WTC11 (cell line): Measurements from ENCODE around the gene TPSAB1. TPM values are rescaled to one million over a fixed set of nuclear protein-coding genes. Genes with fewer than 3 reads are reported as not detected.

ENCODE experiments used
- ATAC-seq: fragments of 200-7000 bp; cut with Tn5 transposase; 2 replicates; pipeline ENCODE4 v1.10.0; 2021; ENCODE audit warnings: mild to moderate bottlenecking, moderate library complexity
- CTCF ChIA-PET: fragments of 300-600 bp; sonication (Branson Sonifier 250); formaldehyde crosslinking; loops from one replicate; lab custom pipeline; 2021; ENCODE audit warnings: antibody characterized with exemption; lab: Charles Lee
- POLR2A ChIA-PET: fragments of 350-600 bp; sonication (Branson Sonifier 250); formaldehyde crosslinking; loops from one replicate; lab custom pipeline; 2021; ENCODE audit warnings: antibody characterized with exemption; lab: Charles Lee
- DNase-seq: peaks from one replicate; pipeline ENCODE4 v3.0.0; 2021; ENCODE audit warnings: low spot score
- H3K27ac Mint-ChIP-seq: 2 replicates; pipeline ENCODE4 v1.8.0; 2021; ENCODE audit warnings: mixed read lengths
- H3K27me3 Mint-ChIP-seq: 2 replicates; pipeline ENCODE4 v1.8.0; 2021; ENCODE audit warnings: low read depth, mild to moderate bottlenecking, moderate library complexity, mixed read lengths
- H3K36me3 Mint-ChIP-seq: 2 replicates; pipeline ENCODE4 v1.8.0; 2021; ENCODE audit warnings: mixed read lengths
- H3K4me1 Mint-ChIP-seq: 2 replicates; pipeline ENCODE4 v1.8.0; 2022; ENCODE audit warnings: mixed read lengths
- H3K4me3 Mint-ChIP-seq: 2 replicates; pipeline ENCODE4 v1.8.0; 2021; ENCODE audit warnings: mild to moderate bottlenecking, moderate library complexity, mixed read lengths
- H3K9me3 Mint-ChIP-seq: 2 replicates; pipeline ENCODE4 v1.8.0; 2021; ENCODE audit warnings: mixed read lengths
- E2F5 ChIP-seq: sonication (generic); formaldehyde crosslinking; IDR thresholded peaks from 2 replicates; pipeline ENCODE4 v1.8.1; 2022; ENCODE audit warnings: mild to moderate bottlenecking, moderate library complexity, missing genetic modification reagents
- EMX1 ChIP-seq: fragments of 250-450 bp; sonication (Bioruptor Pico); IDR thresholded peaks from 2 replicates; pipeline ENCODE4 v1.8.0; 2021; ENCODE audit warnings: mild to moderate bottlenecking
- GABPB1 ChIP-seq: sonication (generic); formaldehyde crosslinking; IDR thresholded peaks from 2 replicates; pipeline ENCODE4 v1.8.1; 2023; ENCODE audit warnings: mild to moderate bottlenecking, missing genetic modification reagents
- GRHL2 ChIP-seq: fragments of 250-450 bp; sonication (Bioruptor Pico); IDR thresholded peaks from 2 replicates; pipeline ENCODE4 v1.8.0; 2022; ENCODE audit warnings: mild to moderate bottlenecking, moderate library complexity; ENCODE audit not compliant: insufficient replicate concordance, severe bottlenecking
- GTF2I ChIP-seq: fragments of 250-450 bp; sonication (Bioruptor Pico); conservative IDR thresholded peaks from 2 replicates; pipeline ENCODE4 v1.4.0; 2021; ENCODE audit warnings: mild to moderate bottlenecking
- HMGA2 ChIP-seq: fragments of 250-450 bp; sonication (Bioruptor Pico); IDR thresholded peaks from 2 replicates; pipeline ENCODE4 v1.4.0; 2021; ENCODE audit warnings: mild to moderate bottlenecking, moderate library complexity
- IRF2 ChIP-seq: sonication (generic); formaldehyde crosslinking; IDR thresholded peaks from 2 replicates; pipeline ENCODE4 v1.8.0; 2022; ENCODE audit warnings: low read depth, missing genetic modification reagents, borderline replicate concordance
- JAZF1 ChIP-seq: fragments of 250-450 bp; sonication (Bioruptor Pico); IDR thresholded peaks from 2 replicates; pipeline ENCODE4 v1.9.0; 2021; ENCODE audit warnings: moderate library complexity, mild to moderate bottlenecking, inconsistent platforms
- KAT7 ChIP-seq: sonication (generic); formaldehyde crosslinking; IDR thresholded peaks from 2 replicates; pipeline ENCODE4 v1.8.1; 2023; ENCODE audit warnings: missing genetic modification reagents, mild to moderate bottlenecking, borderline replicate concordance
- MLX ChIP-seq: sonication (generic); formaldehyde crosslinking; IDR thresholded peaks from 2 replicates; pipeline ENCODE4 v1.8.1; 2023; ENCODE audit warnings: mild to moderate bottlenecking, missing genetic modification reagents, moderate library complexity
- MXD4 ChIP-seq: fragments of 250-450 bp; sonication (Bioruptor Pico); IDR thresholded peaks from 2 replicates; pipeline ENCODE4 v1.8.0; 2021; ENCODE audit warnings: mild to moderate bottlenecking, moderate library complexity, borderline replicate concordance
- PRDM15 ChIP-seq: sonication (generic); formaldehyde crosslinking; IDR thresholded peaks from 2 replicates; pipeline ENCODE4 v1.8.0; 2022; ENCODE audit warnings: missing genetic modification reagents
- PRRX2 ChIP-seq: fragments of 250-450 bp; sonication (Bioruptor Pico); IDR thresholded peaks from 2 replicates; pipeline ENCODE4 v1.8.0; 2021; ENCODE audit warnings: mild to moderate bottlenecking
- ZNF532 ChIP-seq: fragments of 250-450 bp; sonication (Bioruptor Pico); IDR thresholded peaks from 2 replicates; pipeline ENCODE4 v1.9.0; 2021; ENCODE audit warnings: mild to moderate bottlenecking, borderline replicate concordance
- total RNA-seq: library from RNA; stranded (reverse); gene quantifications from 3 replicates; pipeline ENCODE4 v1.2.3, GENCODE V29; 2021

Gene TPSAB1
- total RNA-seq, 1 experiment from 2014 or later = not detected

GRCh38 chr16:1204933-1205332 lies 35.6 kb upstream of the TPSAB1 start (continued):
- TF ChIP-seq ZNF532 (CRISPR knock-in tag) (no peak), PRRX2 (CRISPR knock-in tag) (no peak), JAZF1 (CRISPR knock-in tag) (no peak)

- no peak for DNase-seq
- H3K27me3 Mint-ChIP-seq = no peaks in the 10 kb centered on the region
- ChIA-PET CTCF (interaction anchor here (0.6 to 0.9 kb wide), 2 partner anchors 12 to 120 kb away, joined by 3 to 4 read pairs; no protein-coding TSS in a partner anchor), POLR2A (interaction anchor here (0.5 to 0.6 kb wide), 2 partner anchors 71 to 757 kb away, joined by 3 to 7 read pairs; no protein-coding TSS in a partner anchor)
- H3K4me3 Mint-ChIP-seq = no peak overlapping the region
- H3K4me1 Mint-ChIP-seq = no peaks in the 10 kb centered on the region
- TF ChIP-seq GABPB1 (CRISPR knock-in tag) = no peak
- TF ChIP-seq GRHL2 (CRISPR knock-in tag) = no peak
- no peak for TF ChIP-seq IRF2 (CRISPR knock-in tag)
- TF ChIP-seq EMX1 = no peak
- no peak for TF ChIP-seq MLX
- no peak for TF ChIP-seq E2F5 (CRISPR knock-in tag)
- no peak for TF ChIP-seq MXD4
- TF ChIP-seq KAT7 = no peak
- no peak for TF ChIP-seq HMGA2 (CRISPR knock-in tag)
- no peak for TF ChIP-seq GTF2I
- no peak for TF ChIP-seq ZNF532 (CRISPR knock-in tag)
- TF ChIP-seq PRDM15 (CRISPR knock-in tag) = no peak
- H3K9me3 Mint-ChIP-seq = no peaks in the 10 kb centered on the region
- ATAC-seq = peak; percentile 47
- H3K36me3 Mint-ChIP-seq = peaks cover 6% of the 10 kb centered on the region; the same call in 1 of the 2 replicates
- no peak overlapping the region for H3K27ac Mint-ChIP-seq
Observed at GRCh38 chr16:1206326-1206725, 34.2 kb upstream of the TPSAB1 start.
